ENCODE measurements around the gene RIIAD1.

The RIIAD1 gene

DNA sequence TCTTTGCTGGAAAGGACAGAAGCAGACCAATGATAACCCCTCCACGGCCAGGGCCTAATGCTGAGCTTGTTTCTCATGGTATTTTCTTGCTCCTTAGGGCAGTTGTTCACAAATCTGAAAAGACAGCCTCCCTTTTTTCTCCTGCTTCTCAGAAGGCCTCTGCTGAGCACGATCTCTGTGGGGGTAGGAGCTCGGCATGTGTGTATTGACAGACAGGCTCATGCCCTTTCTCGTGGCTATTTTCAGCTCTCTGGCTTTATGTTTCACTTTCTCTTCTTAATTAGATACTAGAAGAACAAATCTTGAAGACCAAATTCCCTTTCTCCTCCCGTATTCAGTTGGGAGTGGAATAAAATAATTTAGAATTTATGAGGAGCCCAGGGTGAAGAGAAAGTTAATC lies 768 bp upstream of the RIIAD1 start:
- H3K9me2 ChIP-seq (replicated peaks; ENCODE audit: control insufficient read depth, low read length) = no peaks in the 10 kb centered on the region
- peaks cover 7% of the 10 kb centered on the region; the same call in 1 of the 2 replicates for H3K4me1 ChIP-seq (ENCODE audit: control insufficient read depth, low read length)
- H3K36me3 ChIP-seq (ENCODE audit: control insufficient read depth, low read length) = no peaks in the 10 kb centered on the region
- H3K27me3 ChIP-seq (ENCODE audit: control insufficient read depth, low read length) = peaks cover 76% of the 10 kb centered on the region
- no peaks in the 10 kb centered on the region for H3K79me2 ChIP-seq (ENCODE audit: control insufficient read depth, low read length)
- no peak overlapping the region for H3K4me3 ChIP-seq (ENCODE audit: low read length)
- no peak overlapping the region for H3K4me2 ChIP-seq (ENCODE audit: low read length)
- no peak for TF ChIP-seq EZH2phosphoT487 (IDR thresholded peaks at IDR 0.05; ENCODE audit: borderline replicate concordance, low read length)
- TF ChIP-seq, protein P1, sequence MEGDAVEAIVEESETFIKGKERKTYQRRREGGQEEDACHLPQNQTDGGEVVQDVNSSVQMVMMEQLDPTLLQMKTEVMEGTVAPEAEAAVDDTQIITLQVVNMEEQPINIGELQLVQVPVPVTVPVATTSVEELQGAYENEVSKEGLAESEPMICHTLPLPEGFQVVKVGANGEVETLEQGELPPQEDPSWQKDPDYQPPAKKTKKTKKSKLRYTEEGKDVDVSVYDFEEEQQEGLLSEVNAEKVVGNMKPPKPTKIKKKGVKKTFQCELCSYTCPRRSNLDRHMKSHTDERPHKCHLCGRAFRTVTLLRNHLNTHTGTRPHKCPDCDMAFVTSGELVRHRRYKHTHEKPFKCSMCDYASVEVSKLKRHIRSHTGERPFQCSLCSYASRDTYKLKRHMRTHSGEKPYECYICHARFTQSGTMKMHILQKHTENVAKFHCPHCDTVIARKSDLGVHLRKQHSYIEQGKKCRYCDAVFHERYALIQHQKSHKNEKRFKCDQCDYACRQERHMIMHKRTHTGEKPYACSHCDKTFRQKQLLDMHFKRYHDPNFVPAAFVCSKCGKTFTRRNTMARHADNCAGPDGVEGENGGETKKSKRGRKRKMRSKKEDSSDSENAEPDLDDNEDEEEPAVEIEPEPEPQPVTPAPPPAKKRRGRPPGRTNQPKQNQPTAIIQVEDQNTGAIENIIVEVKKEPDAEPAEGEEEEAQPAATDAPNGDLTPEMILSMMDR (IDR thresholded peaks at IDR 0.05; ENCODE audit: low read depth, low read length, poor library complexity, severe bottlenecking) = no peak
- no peak overlapping the region for H3K27ac ChIP-seq (ENCODE audit: low read depth, low read length)
- no peaks in the 10 kb centered on the region for H4K20me1 ChIP-seq (ENCODE audit: control insufficient read depth, insufficient read depth, low read depth, low read length)
- no peaks in the 10 kb centered on the region for H3F3A ChIP-seq (ENCODE audit: control insufficient read depth, insufficient read depth)
- H3K9me3 ChIP-seq (ENCODE audit: control insufficient read depth, insufficient read depth, low read length) = no peaks in the 10 kb centered on the region

- Histone ChIP-seq H3K4me2 (ENCODE audit: low read length) (peak overlapping the region; percentile 46), H4K20me1 (ENCODE audit: control insufficient read depth, insufficient read depth, low read depth, low read length) (no peaks in the 10 kb centered on the region), H3K9me3 (ENCODE audit: control insufficient read depth, insufficient read depth, low read length) (no peaks in the 10 kb centered on the region), H3K27ac (ENCODE audit: low read depth, low read length) (no peak overlapping the region), H3K9me2 (replicated peaks; ENCODE audit: control insufficient read depth, low read length) (no peaks in the 10 kb centered on the region), H3K4me3 (ENCODE audit: low read length) (peak overlapping the region; percentile 35), H3K79me2 (ENCODE audit: control insufficient read depth, low read length) (no peaks in the 10 kb centered on the region), H3K27me3 (ENCODE audit: control insufficient read depth, low read length) (peaks cover 76% of the 10 kb centered on the region), H3F3A (ENCODE audit: control insufficient read depth, insufficient read depth) (no peaks in the 10 kb centered on the region), H3K4me1 (ENCODE audit: control insufficient read depth, low read length) (peaks cover 4% of the 10 kb centered on the region; the same call in 1 of the 2 replicates), H3K36me3 (ENCODE audit: control insufficient read depth, low read length) (no peaks in the 10 kb centered on the region)
- no peak for TF ChIP-seq EZH2phosphoT487 (IDR thresholded peaks at IDR 0.05; ENCODE audit: borderline replicate concordance, low read length)
- TF ChIP-seq, protein P1 (IDR thresholded peaks at IDR 0.05; ENCODE audit: low read depth, low read length, poor library complexity, severe bottlenecking) = no peak
Observed at GRCh38 chr1:151721788-151722510, 627 bp downstream of the RIIAD1 start.

DNA sequence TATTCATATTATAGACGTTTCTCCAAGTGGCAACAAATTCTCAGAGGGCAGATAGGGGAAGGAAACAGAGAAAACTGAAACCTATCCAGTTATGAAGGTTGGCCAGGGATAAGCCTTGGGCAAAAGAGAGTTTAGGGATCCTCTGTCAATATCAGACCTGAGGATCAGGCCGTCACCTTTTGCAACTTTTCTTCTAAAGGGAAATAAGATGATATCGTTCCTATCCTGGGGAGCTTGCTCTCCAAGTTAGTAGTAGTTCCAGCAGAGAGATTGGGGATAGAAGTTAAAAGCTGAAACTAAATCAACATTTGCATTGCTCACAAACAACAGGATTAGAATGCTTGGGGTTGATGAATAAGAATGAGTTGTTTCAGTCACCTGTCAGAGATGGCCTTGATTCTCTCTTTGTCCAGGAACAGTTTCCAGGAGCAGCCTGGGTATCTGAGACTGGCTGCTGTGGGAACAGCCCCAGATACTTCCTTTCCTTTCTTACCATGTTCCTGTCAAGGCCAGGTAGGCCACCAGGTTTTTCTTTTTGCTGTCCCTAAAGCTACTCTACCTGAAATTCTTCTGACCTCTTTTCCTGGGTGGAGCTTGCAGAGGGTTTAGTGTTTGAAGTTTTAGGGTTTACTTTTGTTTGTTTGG lies 2.5 kb downstream of the RIIAD1 start:
- H3K4me2 ChIP-seq (ENCODE audit: low read length) = no peak overlapping the region
- no peaks in the 10 kb centered on the region for H3K9me2 ChIP-seq (replicated peaks; ENCODE audit: control insufficient read depth, low read length)

More for the DNA sequence above, 2.5 kb downstream of the RIIAD1 start:
- Histone ChIP-seq H4K20me1 (ENCODE audit: control insufficient read depth, insufficient read depth, low read depth, low read length) (no peaks in the 10 kb centered on the region), H3K36me3 (ENCODE audit: control insufficient read depth, low read length) (no peaks in the 10 kb centered on the region), H3K4me1 (ENCODE audit: control insufficient read depth, low read length) (peaks cover 4% of the 10 kb centered on the region; the same call in 1 of the 2 replicates), H3K9me3 (ENCODE audit: control insufficient read depth, insufficient read depth, low read length) (no peaks in the 10 kb centered on the region), H3K4me3 (ENCODE audit: low read length) (no peak overlapping the region), H3F3A (ENCODE audit: control insufficient read depth, insufficient read depth) (no peaks in the 10 kb centered on the region), H3K27ac (ENCODE audit: low read depth, low read length) (no peak overlapping the region), H3K79me2 (ENCODE audit: control insufficient read depth, low read length) (no peaks in the 10 kb centered on the region), H3K27me3 (ENCODE audit: control insufficient read depth, low read length) (peaks cover 68% of the 10 kb centered on the region)
- TF ChIP-seq EZH2phosphoT487 (IDR thresholded peaks at IDR 0.05; ENCODE audit: borderline replicate concordance, low read length) = no peak
- TF ChIP-seq, protein P1 (IDR thresholded peaks at IDR 0.05; ENCODE audit: low read depth, low read length, poor library complexity, severe bottlenecking) = no peak

Data from DOHH2 (cell line).